ENCODE measurements around the gene NOS1AP.

GRCh38 chr1:162228586-162228985 is 159.1 kb downstream of the NOS1AP start:
- TF ChIP-seq, protein P1, sequence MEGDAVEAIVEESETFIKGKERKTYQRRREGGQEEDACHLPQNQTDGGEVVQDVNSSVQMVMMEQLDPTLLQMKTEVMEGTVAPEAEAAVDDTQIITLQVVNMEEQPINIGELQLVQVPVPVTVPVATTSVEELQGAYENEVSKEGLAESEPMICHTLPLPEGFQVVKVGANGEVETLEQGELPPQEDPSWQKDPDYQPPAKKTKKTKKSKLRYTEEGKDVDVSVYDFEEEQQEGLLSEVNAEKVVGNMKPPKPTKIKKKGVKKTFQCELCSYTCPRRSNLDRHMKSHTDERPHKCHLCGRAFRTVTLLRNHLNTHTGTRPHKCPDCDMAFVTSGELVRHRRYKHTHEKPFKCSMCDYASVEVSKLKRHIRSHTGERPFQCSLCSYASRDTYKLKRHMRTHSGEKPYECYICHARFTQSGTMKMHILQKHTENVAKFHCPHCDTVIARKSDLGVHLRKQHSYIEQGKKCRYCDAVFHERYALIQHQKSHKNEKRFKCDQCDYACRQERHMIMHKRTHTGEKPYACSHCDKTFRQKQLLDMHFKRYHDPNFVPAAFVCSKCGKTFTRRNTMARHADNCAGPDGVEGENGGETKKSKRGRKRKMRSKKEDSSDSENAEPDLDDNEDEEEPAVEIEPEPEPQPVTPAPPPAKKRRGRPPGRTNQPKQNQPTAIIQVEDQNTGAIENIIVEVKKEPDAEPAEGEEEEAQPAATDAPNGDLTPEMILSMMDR (IDR thresholded peaks at IDR 0.05; ENCODE audit: low read depth, low read length) = no peak
- TF ChIP-seq POLR2A (IDR thresholded peaks at IDR 0.05; ENCODE audit: extremely low read depth, insufficient read length) (no peak), MYC (IDR thresholded peaks at IDR 0.05; ENCODE audit: low read depth, low read length) (no peak), MAX (IDR thresholded peaks at IDR 0.05; ENCODE audit: low read depth, low read length) (no peak)
